Measurements from ENCODE around the gene UCP3.

- no peak for TF ChIP-seq POLR2A (IDR thresholded peaks at IDR 0.05; ENCODE audit: control extremely low read depth in 1 of 2, low read depth in 2 of 2, low read length in 2 of 2)
- no peak for TF ChIP-seq EP300 (IDR thresholded peaks at IDR 0.05; ENCODE audit: borderline replicate concordance in 1 of 2, low read depth in 2 of 2, low read length in 2 of 2)
- TF ChIP-seq POLR2AphosphoS5 (IDR thresholded peaks at IDR 0.05; ENCODE audit: low read depth, low read length): no peak
- TF ChIP-seq SIRT6 (IDR thresholded peaks at IDR 0.05; ENCODE audit: low read length): no peak
- TF ChIP-seq CTCF (IDR thresholded peaks at IDR 0.05; ENCODE audit: control extremely low read depth in 1 of 3, insufficient read depth in 1 of 3, low read depth in 1 of 3, low read length in 3 of 3): no peak
- TF ChIP-seq HDAC2 (IDR thresholded peaks at IDR 0.05; ENCODE audit: borderline replicate concordance in 1 of 2, low read depth in 2 of 2, low read length in 2 of 2): no peak
- no peak for TF ChIP-seq YY1 (IDR thresholded peaks at IDR 0.05; ENCODE audit: low read depth, low read length)
- TF ChIP-seq ATF2 (IDR thresholded peaks at IDR 0.05; ENCODE audit: low read length): no peak
Observed at GRCh38 chr11:74002832-74003231, 6.1 kb downstream of the UCP3 start.

All from H1 (cell line).